Measurements from ENCODE around the gene VDAC1.

The VDAC1 gene

GRCh38 chr5:134022333-134022732, 17.6 kb upstream of the VDAC1 start:
- H3K4me1 ChIP-seq (ENCODE audit: control insufficient read depth, insufficient read depth, low read length) = peaks cover 4% of the 10 kb centered on the region; the same call in 1 of the 2 replicates
- no peak overlapping the region for H3K4me3 ChIP-seq (ENCODE audit: low read depth, low read length)
- no peak overlapping the region for H3K27ac ChIP-seq (ENCODE audit: low read depth, low read length)
- no peaks in the 10 kb centered on the region for H3K9me3 ChIP-seq (ENCODE audit: control insufficient read depth, insufficient read depth, low read length)
- no peak overlapping the region for H3K9ac ChIP-seq (ENCODE audit: low read depth, low read length)
- no peaks in the 10 kb centered on the region for H3K36me3 ChIP-seq (ENCODE audit: control insufficient read depth, insufficient read depth, low read length)
- H3K27me3 ChIP-seq (ENCODE audit: control insufficient read depth, insufficient read depth, low read length) = no peaks in the 10 kb centered on the region

- H3K9me3 ChIP-seq (ENCODE audit: control insufficient read depth, insufficient read depth, low read length) = no peaks in the 10 kb centered on the region
- H3K9ac ChIP-seq (ENCODE audit: low read depth, low read length) = no peak overlapping the region
- peaks cover 4% of the 10 kb centered on the region; the same call in 1 of the 2 replicates for H3K4me1 ChIP-seq (ENCODE audit: control insufficient read depth, insufficient read depth, low read length)
- H3K4me3 ChIP-seq (ENCODE audit: low read depth, low read length) = no peak overlapping the region
- no peaks in the 10 kb centered on the region for H3K27me3 ChIP-seq (ENCODE audit: control insufficient read depth, insufficient read depth, low read length)
- no peak overlapping the region for H3K27ac ChIP-seq (ENCODE audit: low read depth, low read length)
- no peaks in the 10 kb centered on the region for H3K36me3 ChIP-seq (ENCODE audit: control insufficient read depth, insufficient read depth, low read length)
Measured at GRCh38 chr5:134020188-134020587, 15.4 kb upstream of the VDAC1 start.

- Histone ChIP-seq H3K4me1 (ENCODE audit: control insufficient read depth, insufficient read depth, low read length) (peaks cover 4% of the 10 kb centered on the region; the same call in 1 of the 2 replicates), H3K27me3 (ENCODE audit: control insufficient read depth, insufficient read depth, low read length) (no peaks in the 10 kb centered on the region), H3K36me3 (ENCODE audit: control insufficient read depth, insufficient read depth, low read length) (no peaks in the 10 kb centered on the region), H3K27ac (ENCODE audit: low read depth, low read length) (no peak overlapping the region), H3K4me3 (ENCODE audit: low read depth, low read length) (no peak overlapping the region), H3K9ac (ENCODE audit: low read depth, low read length) (no peak overlapping the region), H3K9me3 (ENCODE audit: control insufficient read depth, insufficient read depth, low read length) (no peaks in the 10 kb centered on the region)
Measured at GRCh38 chr5:134019636-134020035, 14.9 kb upstream of the VDAC1 start.

GRCh38 chr5:134018986-134019316, 14.2 kb upstream of the VDAC1 start:
- Histone ChIP-seq H3K9me3 (ENCODE audit: control insufficient read depth, insufficient read depth, low read length) (no peaks in the 10 kb centered on the region), H3K36me3 (ENCODE audit: control insufficient read depth, insufficient read depth, low read length) (no peaks in the 10 kb centered on the region), H3K27me3 (ENCODE audit: control insufficient read depth, insufficient read depth, low read length) (no peaks in the 10 kb centered on the region), H3K9ac (ENCODE audit: low read depth, low read length) (no peak overlapping the region), H3K27ac (ENCODE audit: low read depth, low read length) (peak overlapping the region; percentile 31), H3K4me1 (ENCODE audit: control insufficient read depth, insufficient read depth, low read length) (peaks cover 4% of the 10 kb centered on the region; the same call in 1 of the 2 replicates), H3K4me3 (ENCODE audit: low read depth, low read length) (no peak overlapping the region)

GRCh38 chr5:134018154-134018985, 13.6 kb upstream of the VDAC1 start:
- Histone ChIP-seq H3K36me3 (ENCODE audit: control insufficient read depth, insufficient read depth, low read length) (no peaks in the 10 kb centered on the region), H3K9me3 (ENCODE audit: control insufficient read depth, insufficient read depth, low read length) (no peaks in the 10 kb centered on the region), H3K4me3 (ENCODE audit: low read depth, low read length) (no peak overlapping the region), H3K4me1 (ENCODE audit: control insufficient read depth, insufficient read depth, low read length) (peaks cover 4% of the 10 kb centered on the region; the same call in 1 of the 2 replicates), H3K9ac (ENCODE audit: low read depth, low read length) (no peak overlapping the region), H3K27ac (ENCODE audit: low read depth, low read length) (peak overlapping the region; percentile 31), H3K27me3 (ENCODE audit: control insufficient read depth, insufficient read depth, low read length) (no peaks in the 10 kb centered on the region)

GRCh38 chr5:134008266-134008749, 3.5 kb upstream of the VDAC1 start:
- Histone ChIP-seq H3K9me3 (ENCODE audit: control insufficient read depth, insufficient read depth, low read length) (no peaks in the 10 kb centered on the region), H3K4me1 (ENCODE audit: control insufficient read depth, insufficient read depth, low read length) (peaks cover 22% of the 10 kb centered on the region), H3K9ac (ENCODE audit: low read depth, low read length) (no peak overlapping the region), H3K27ac (ENCODE audit: low read depth, low read length) (no peak overlapping the region), H3K36me3 (ENCODE audit: control insufficient read depth, insufficient read depth, low read length) (no peaks in the 10 kb centered on the region), H3K27me3 (ENCODE audit: control insufficient read depth, insufficient read depth, low read length) (no peaks in the 10 kb centered on the region), H3K4me3 (ENCODE audit: low read depth, low read length) (no peak overlapping the region)

GRCh38 chr5:134007581-134008265, 2.9 kb upstream of the VDAC1 start:
- Histone ChIP-seq H3K9me3 (ENCODE audit: control insufficient read depth, insufficient read depth, low read length) (no peaks in the 10 kb centered on the region), H3K27ac (ENCODE audit: low read depth, low read length) (peak overlapping the region; percentile 12), H3K27me3 (ENCODE audit: control insufficient read depth, insufficient read depth, low read length) (no peaks in the 10 kb centered on the region), H3K4me3 (ENCODE audit: low read depth, low read length) (no peak overlapping the region), H3K4me1 (ENCODE audit: control insufficient read depth, insufficient read depth, low read length) (peaks cover 28% of the 10 kb centered on the region), H3K36me3 (ENCODE audit: control insufficient read depth, insufficient read depth, low read length) (no peaks in the 10 kb centered on the region), H3K9ac (ENCODE audit: low read depth, low read length) (no peak overlapping the region)

DNA sequence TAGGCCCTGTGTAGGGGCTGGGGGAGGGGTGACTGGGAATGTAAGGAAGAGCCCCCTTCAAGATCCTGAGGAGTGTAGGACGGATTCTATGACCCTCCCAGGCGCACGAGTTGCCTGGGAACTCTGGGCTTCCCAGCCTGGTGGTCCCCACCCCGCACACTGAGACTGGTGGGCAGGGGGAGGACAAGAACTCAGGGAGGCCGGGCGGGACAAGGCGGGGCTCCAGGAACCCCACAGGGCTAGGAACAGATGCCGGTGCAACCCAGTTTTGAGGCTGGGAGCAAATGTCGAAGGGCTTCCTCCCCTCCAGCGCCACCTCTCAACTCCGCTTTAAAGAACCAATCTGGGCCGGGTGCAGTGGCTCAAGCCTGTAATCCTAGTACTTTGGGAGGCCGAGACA, 1.3 kb upstream of the VDAC1 start:
- Histone ChIP-seq H3K4me3 (ENCODE audit: low read depth, low read length) (peak overlapping the region; percentile 92), H3K9ac (ENCODE audit: low read depth, low read length) (no peak overlapping the region), H3K36me3 (ENCODE audit: control insufficient read depth, insufficient read depth, low read length) (peaks cover 13% of the 10 kb centered on the region; the same call in 1 of the 2 replicates), H3K27ac (ENCODE audit: low read depth, low read length) (no peak overlapping the region), H3K9me3 (ENCODE audit: control insufficient read depth, insufficient read depth, low read length) (no peaks in the 10 kb centered on the region), H3K27me3 (ENCODE audit: control insufficient read depth, insufficient read depth, low read length) (no peaks in the 10 kb centered on the region), H3K4me1 (ENCODE audit: control insufficient read depth, insufficient read depth, low read length) (peaks cover 32% of the 10 kb centered on the region)

- Histone ChIP-seq H3K9ac (ENCODE audit: low read depth, low read length) (peak overlapping the region; percentile 19), H3K27ac (ENCODE audit: low read depth, low read length) (peak overlapping the region; percentile 79), H3K4me1 (ENCODE audit: control insufficient read depth, insufficient read depth, low read length) (peaks cover 32% of the 10 kb centered on the region), H3K4me3 (ENCODE audit: low read depth, low read length) (peak overlapping the region; percentile 92), H3K9me3 (ENCODE audit: control insufficient read depth, insufficient read depth, low read length) (no peaks in the 10 kb centered on the region), H3K36me3 (ENCODE audit: control insufficient read depth, insufficient read depth, low read length) (peaks cover 18% of the 10 kb centered on the region; the same call in 1 of the 2 replicates), H3K27me3 (ENCODE audit: control insufficient read depth, insufficient read depth, low read length) (no peaks in the 10 kb centered on the region)
Measured at GRCh38 chr5:134005417-134006061, 764 bp upstream of the VDAC1 start.

DNA sequence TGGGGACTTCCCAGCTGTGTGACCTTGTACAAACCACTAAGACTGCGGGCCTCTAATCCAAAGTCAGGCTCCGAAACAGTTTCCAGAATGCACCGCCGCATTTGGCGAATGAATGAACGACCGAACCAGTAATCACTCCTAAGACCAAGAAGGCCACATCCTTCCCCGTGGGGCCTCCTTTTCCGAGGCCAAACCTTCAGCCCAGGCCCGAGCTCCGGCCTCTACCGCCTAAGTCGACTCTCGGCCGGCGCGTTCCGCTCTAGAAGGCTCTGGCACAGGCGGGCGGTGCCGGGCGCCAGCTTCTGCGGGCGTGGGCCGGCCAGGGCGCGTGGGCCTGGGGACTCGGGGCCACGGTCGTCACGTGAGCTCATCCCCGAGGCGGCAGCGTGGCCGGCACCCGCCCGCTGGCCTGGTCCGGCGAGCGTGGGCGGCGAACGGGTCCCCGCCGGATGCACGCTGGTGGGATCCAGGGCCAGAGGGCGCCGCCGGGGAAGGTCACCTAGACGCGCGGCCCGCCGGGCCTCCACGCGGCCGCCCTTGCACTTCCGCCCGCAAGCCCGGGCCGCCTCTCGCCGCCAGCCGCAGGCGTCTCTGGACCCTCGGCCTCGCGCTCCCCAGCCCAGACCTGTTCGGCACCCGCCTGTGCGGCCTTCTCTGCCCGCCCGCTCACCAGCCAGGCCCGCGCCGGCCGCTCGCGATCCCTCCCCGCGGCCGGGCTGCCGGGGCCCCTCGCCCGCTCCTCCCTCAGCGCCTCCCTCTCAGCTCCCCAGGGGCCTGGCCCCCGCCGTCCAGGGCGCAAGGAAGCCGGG, 754 bp downstream of the VDAC1 start:
- Histone ChIP-seq H3K4me1 (ENCODE audit: control insufficient read depth, insufficient read depth, low read length) (peaks cover 32% of the 10 kb centered on the region), H3K9ac (ENCODE audit: low read depth, low read length) (peak overlapping the region; percentile 85), H3K9me3 (ENCODE audit: control insufficient read depth, insufficient read depth, low read length) (no peaks in the 10 kb centered on the region), H3K27me3 (ENCODE audit: control insufficient read depth, insufficient read depth, low read length) (no peaks in the 10 kb centered on the region), H3K27ac (ENCODE audit: low read depth, low read length) (peak overlapping the region; percentile 72), H3K4me3 (ENCODE audit: low read depth, low read length) (peak overlapping the region; percentile 92), H3K36me3 (ENCODE audit: control insufficient read depth, insufficient read depth, low read length) (peaks cover 18% of the 10 kb centered on the region; the same call in 1 of the 2 replicates)

Data from HUES48 (cell line).